Upper lobe of left lung (tissue), 4 donors: ENCODE measurements around the gene MAN1C1.

Source experiments
- EP300 ChIP-seq, 4 donors: sonication (generic); formaldehyde crosslinking; IDR thresholded peaks; one replicate each; pipeline ENCODE4 v1.5.1; 2017; ENCODE audit warnings: antibody characterized with exemption in 4 of 4, control low read depth in 2 of 4
- TF ChIP-seq, protein P1 (sequence below), 6 experiments: fragments of 450-650 bp in 4 of 6; fragments of 200-600 bp in 2 of 6; sonication (generic) in 2 of 6; IDR thresholded peaks; one replicate each; pipeline ENCODE4 v1.5.1; 2016 to 2019; ENCODE audit warnings: antibody characterized with exemption in 6 of 6

DNA sequence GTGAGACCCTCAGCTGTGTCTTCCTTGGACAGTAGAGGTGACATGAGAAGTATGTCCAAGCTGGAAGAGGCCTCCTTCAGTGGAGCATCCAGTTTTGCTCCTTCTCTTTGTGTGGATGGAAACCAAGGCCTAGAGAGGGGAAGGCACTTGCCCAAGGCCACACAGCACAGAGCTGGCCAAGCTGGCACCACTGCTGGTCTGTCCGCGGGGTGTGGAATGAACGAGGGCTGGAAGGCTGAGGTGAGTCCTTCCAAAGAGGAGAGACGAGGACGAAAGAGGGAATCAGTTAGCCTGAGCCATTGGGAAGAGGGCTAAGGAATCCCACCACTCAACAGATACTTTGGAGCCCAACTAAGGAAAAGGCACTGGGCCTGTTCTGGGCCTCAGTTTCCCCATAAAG, 155.6 kb downstream of the MAN1C1 start:
- no peak for TF ChIP-seq EP300 (IDR thresholded peaks at IDR 0.05)
- TF ChIP-seq, protein P1, sequence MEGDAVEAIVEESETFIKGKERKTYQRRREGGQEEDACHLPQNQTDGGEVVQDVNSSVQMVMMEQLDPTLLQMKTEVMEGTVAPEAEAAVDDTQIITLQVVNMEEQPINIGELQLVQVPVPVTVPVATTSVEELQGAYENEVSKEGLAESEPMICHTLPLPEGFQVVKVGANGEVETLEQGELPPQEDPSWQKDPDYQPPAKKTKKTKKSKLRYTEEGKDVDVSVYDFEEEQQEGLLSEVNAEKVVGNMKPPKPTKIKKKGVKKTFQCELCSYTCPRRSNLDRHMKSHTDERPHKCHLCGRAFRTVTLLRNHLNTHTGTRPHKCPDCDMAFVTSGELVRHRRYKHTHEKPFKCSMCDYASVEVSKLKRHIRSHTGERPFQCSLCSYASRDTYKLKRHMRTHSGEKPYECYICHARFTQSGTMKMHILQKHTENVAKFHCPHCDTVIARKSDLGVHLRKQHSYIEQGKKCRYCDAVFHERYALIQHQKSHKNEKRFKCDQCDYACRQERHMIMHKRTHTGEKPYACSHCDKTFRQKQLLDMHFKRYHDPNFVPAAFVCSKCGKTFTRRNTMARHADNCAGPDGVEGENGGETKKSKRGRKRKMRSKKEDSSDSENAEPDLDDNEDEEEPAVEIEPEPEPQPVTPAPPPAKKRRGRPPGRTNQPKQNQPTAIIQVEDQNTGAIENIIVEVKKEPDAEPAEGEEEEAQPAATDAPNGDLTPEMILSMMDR (IDR thresholded peaks at IDR 0.05): no peak
